DND-41 (cell line): Measurements from ENCODE around the gene OSTF1.

Experiments
- ATAC-seq: fragments of 200-7000 bp; cut with Tn5 transposase; 3 replicates; pipeline ENCODE4 v1.9.1; 2021; ENCODE audit warnings: low read depth; ENCODE audit not compliant: insufficient read depth
- DNase-seq: peaks from one replicate; pipeline ENCODE4 v3.0.0-alpha.2; 2020
- H2AFZ ChIP-seq: 2 replicates; pipeline ENCODE4 v1.6.0; 2012; ENCODE audit warnings: low read depth, low read length
- H3K27ac ChIP-seq: 2 replicates; pipeline ENCODE4 v1.5.1; 2012; ENCODE audit warnings: low read length, inconsistent platforms
- H3K27me3 ChIP-seq: fragments of 200-600 bp; sonication (generic); 2 replicates; pipeline ENCODE4 v1.6.0; 2012; ENCODE audit warnings: low read length, mild to moderate bottlenecking, inconsistent platforms; ENCODE audit not compliant: insufficient read depth, poor library complexity
- H3K36me3 ChIP-seq: 2 replicates; pipeline ENCODE4 v1.5.1; 2012; ENCODE audit warnings: low read length, inconsistent platforms; ENCODE audit not compliant: insufficient read depth
- H3K4me1 ChIP-seq: 2 replicates; pipeline ENCODE4 v1.5.1; 2012; ENCODE audit warnings: mild to moderate bottlenecking, low read length; ENCODE audit not compliant: insufficient read depth
- H3K4me2 ChIP-seq: 2 replicates; pipeline ENCODE4 v1.6.0; 2012; ENCODE audit warnings: mild to moderate bottlenecking, moderate library complexity, low read length, inconsistent platforms; ENCODE audit not compliant: insufficient read depth
- H3K4me3 ChIP-seq, 2 experiments: fragments of 200-600 bp in 1 of 2; shearing (Covaris generic) in 1 of 2; 2 replicates each; pipeline ENCODE4 v1.5.1; 2012 to 2016; ENCODE audit warnings: inconsistent platforms in 2 of 2, low read length in 2 of 2, mild to moderate bottlenecking in 2 of 2, low read depth in 1 of 2, moderate library complexity in 1 of 2
- H3K79me2 ChIP-seq: 2 replicates; pipeline ENCODE4 v1.6.0; 2012; ENCODE audit warnings: low read length, inconsistent platforms; ENCODE audit not compliant: insufficient read depth
- H3K9ac ChIP-seq: 2 replicates; pipeline ENCODE4 v1.6.0; 2012; ENCODE audit warnings: low read depth, mild to moderate bottlenecking, inconsistent platforms, low read length, moderate library complexity
- H3K9me3 ChIP-seq: 2 replicates; pipeline ENCODE4 v1.5.1; 2012; ENCODE audit warnings: low read length, moderate library complexity, mild to moderate bottlenecking, inconsistent platforms; ENCODE audit not compliant: insufficient read depth, severe bottlenecking
- H4K20me1 ChIP-seq: 2 replicates; pipeline ENCODE4 v1.6.0; 2012; ENCODE audit warnings: low read length; ENCODE audit not compliant: insufficient read depth
- EZH2 ChIP-seq: IDR thresholded peaks from 3 replicates; pipeline ENCODE4 v1.6.1; 2012; ENCODE audit warnings: borderline replicate concordance, low read depth, mild to moderate bottlenecking, moderate library complexity, low read length, inconsistent platforms; ENCODE audit not compliant: severe bottlenecking
- TF ChIP-seq, protein P1 (sequence below): IDR thresholded peaks from 2 replicates; pipeline ENCODE4 v1.5.1; 2012; ENCODE audit warnings: borderline replicate concordance, low read length, moderate library complexity, mild to moderate bottlenecking; ENCODE audit not compliant: poor library complexity, severe bottlenecking; ENCODE audit errors: extremely low read depth

Gene OSTF1

GRCh38 chr9:75169623-75170022 is 81.3 kb downstream of the OSTF1 start:
- no peak overlapping the region for H3K9ac ChIP-seq
- H3K4me1 ChIP-seq: peaks cover 14% of the 10 kb centered on the region
- no peak overlapping the region for H2AFZ ChIP-seq
- H3K27me3 ChIP-seq: no peaks in the 10 kb centered on the region
- H3K9me3 ChIP-seq: no peaks in the 10 kb centered on the region
- no peak overlapping the region for H3K4me2 ChIP-seq
- DNase-seq: no peak
- no peaks in the 10 kb centered on the region for H3K79me2 ChIP-seq
- H3K36me3 ChIP-seq: no peaks in the 10 kb centered on the region
- H3K4me3 ChIP-seq: no peak overlapping the region
- no peak overlapping the region for H3K27ac ChIP-seq
- TF ChIP-seq, protein P1, sequence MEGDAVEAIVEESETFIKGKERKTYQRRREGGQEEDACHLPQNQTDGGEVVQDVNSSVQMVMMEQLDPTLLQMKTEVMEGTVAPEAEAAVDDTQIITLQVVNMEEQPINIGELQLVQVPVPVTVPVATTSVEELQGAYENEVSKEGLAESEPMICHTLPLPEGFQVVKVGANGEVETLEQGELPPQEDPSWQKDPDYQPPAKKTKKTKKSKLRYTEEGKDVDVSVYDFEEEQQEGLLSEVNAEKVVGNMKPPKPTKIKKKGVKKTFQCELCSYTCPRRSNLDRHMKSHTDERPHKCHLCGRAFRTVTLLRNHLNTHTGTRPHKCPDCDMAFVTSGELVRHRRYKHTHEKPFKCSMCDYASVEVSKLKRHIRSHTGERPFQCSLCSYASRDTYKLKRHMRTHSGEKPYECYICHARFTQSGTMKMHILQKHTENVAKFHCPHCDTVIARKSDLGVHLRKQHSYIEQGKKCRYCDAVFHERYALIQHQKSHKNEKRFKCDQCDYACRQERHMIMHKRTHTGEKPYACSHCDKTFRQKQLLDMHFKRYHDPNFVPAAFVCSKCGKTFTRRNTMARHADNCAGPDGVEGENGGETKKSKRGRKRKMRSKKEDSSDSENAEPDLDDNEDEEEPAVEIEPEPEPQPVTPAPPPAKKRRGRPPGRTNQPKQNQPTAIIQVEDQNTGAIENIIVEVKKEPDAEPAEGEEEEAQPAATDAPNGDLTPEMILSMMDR: no peak
- no peak for TF ChIP-seq EZH2
- no peak for ATAC-seq
- no peaks in the 10 kb centered on the region for H4K20me1 ChIP-seq

DNA sequence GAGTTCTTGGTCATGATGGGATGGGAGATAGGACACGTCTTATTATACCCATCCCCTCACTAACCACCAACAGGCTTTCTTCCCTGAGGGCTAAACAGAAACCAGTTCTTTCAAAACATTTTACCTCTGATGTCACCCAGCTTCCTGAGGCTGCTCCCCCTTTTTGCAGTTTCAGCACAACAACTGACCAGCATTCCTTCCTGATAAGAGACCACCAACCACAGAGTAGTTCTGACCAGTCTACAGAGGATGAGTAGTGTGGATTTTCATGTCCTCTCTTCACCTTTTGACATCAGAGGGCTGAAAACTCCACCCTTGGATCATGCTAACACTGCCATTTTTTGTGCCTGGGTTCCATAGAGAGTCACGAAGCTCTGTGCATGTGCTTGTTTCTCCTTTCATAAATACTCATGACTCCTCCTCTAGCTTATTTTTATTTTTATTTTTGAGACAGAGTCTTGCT is 82.6 kb downstream of the OSTF1 start:
- ATAC-seq (no peak; the same call in 2 of the 3 replicates), DNase-seq (no peak)
- no peak overlapping the region for H3K27ac ChIP-seq
- H3K9me3 ChIP-seq: no peaks in the 10 kb centered on the region
- H4K20me1 ChIP-seq: no peaks in the 10 kb centered on the region
- no peaks in the 10 kb centered on the region for H3K36me3 ChIP-seq
- H3K4me1 ChIP-seq: peaks cover 14% of the 10 kb centered on the region
- H3K9ac ChIP-seq: no peak overlapping the region
- no peak overlapping the region for H3K4me3 ChIP-seq
- no peaks in the 10 kb centered on the region for H3K79me2 ChIP-seq
- no peak overlapping the region for H3K4me2 ChIP-seq
- H2AFZ ChIP-seq: no peak overlapping the region
- TF ChIP-seq, protein P1: no peak
- TF ChIP-seq EZH2: no peak
- H3K27me3 ChIP-seq: no peaks in the 10 kb centered on the region

GRCh38 chr9:75175395-75175794 is 87.1 kb downstream of the OSTF1 start:
- Histone ChIP-seq H4K20me1 (no peaks in the 10 kb centered on the region), H3K9me3 (no peaks in the 10 kb centered on the region), H3K4me2 (no peak overlapping the region), H3K79me2 (no peaks in the 10 kb centered on the region), H3K27me3 (no peaks in the 10 kb centered on the region), H3K4me3 (no peak overlapping the region), H3K9ac (no peak overlapping the region), H3K4me1 (no peaks in the 10 kb centered on the region), H3K36me3 (no peaks in the 10 kb centered on the region), H3K27ac (no peak overlapping the region), H2AFZ (no peak overlapping the region; the same call in 1 of the 2 replicates)
- no peak for ATAC-seq
- no peak for DNase-seq
- TF ChIP-seq EZH2: no peak
- TF ChIP-seq, protein P1: no peak

DNA sequence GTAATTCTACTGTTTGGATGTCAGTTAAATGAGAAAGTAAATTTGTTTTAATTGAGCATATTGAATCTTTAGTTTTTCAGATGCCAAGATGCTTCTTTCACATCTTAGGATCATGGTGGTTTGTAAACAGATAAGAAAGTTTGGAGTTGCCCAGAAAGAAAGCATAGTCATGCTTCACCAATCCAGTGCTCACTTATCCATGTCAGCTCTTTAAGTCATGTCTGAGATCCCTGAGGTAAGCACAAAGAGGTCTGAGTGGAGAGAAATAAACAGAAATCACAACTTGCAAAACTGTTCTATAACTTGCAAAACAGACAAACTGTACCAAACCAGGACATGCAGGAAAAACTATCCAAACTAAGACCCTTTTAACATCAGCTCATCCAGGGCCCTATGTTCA is 87.7 kb downstream of the OSTF1 start:
- no peaks in the 10 kb centered on the region for H3K36me3 ChIP-seq
- H2AFZ ChIP-seq: no peak overlapping the region; the same call in 1 of the 2 replicates
- no peaks in the 10 kb centered on the region for H3K79me2 ChIP-seq
- no peak for ATAC-seq
- H4K20me1 ChIP-seq: no peaks in the 10 kb centered on the region
- no peaks in the 10 kb centered on the region for H3K4me1 ChIP-seq
- DNase-seq: no peak
- H3K27me3 ChIP-seq: no peaks in the 10 kb centered on the region
- no peak overlapping the region for H3K9ac ChIP-seq
- no peak overlapping the region for H3K4me3 ChIP-seq
- no peak overlapping the region for H3K27ac ChIP-seq
- TF ChIP-seq EZH2: no peak
- TF ChIP-seq, protein P1: no peak
- no peak overlapping the region for H3K4me2 ChIP-seq
- no peaks in the 10 kb centered on the region for H3K9me3 ChIP-seq
